IgD-negative memory B cell (primary cell): ENCODE results near the gene WDR41. TPM values are rescaled to one million over a fixed set of nuclear protein-coding genes. Genes with fewer than 3 reads are reported as not detected.

Experiments used
- H3K27ac Mint-ChIP-seq, 3 donors: one replicate each; pipeline ENCODE4 v1.8.0; 2020 to 2022; ENCODE audit warnings: mild to moderate bottlenecking in 3 of 3, mixed read lengths in 3 of 3, moderate library complexity in 1 of 3
- H3K27me3 Mint-ChIP-seq: one replicate; pipeline ENCODE4 v1.8.0; 2021; ENCODE audit warnings: mixed read lengths
- H3K36me3 Mint-ChIP-seq: one replicate; pipeline ENCODE4 v1.8.0; 2020; ENCODE audit warnings: mild to moderate bottlenecking, mixed read lengths
- H3K4me1 Mint-ChIP-seq, 3 donors: one replicate each; pipeline ENCODE4 v1.8.0; 2020 to 2022; ENCODE audit warnings: mixed read lengths in 3 of 3, mild to moderate bottlenecking in 1 of 3
- H3K4me3 Mint-ChIP-seq, 4 donors: one replicate each; pipeline ENCODE4 v1.8.0; 2020 to 2022; ENCODE audit warnings: mild to moderate bottlenecking in 4 of 4, mixed read lengths in 4 of 4, moderate library complexity in 3 of 4
- H3K9me3 Mint-ChIP-seq, 3 donors: one replicate each; pipeline ENCODE4 v1.8.0; 2020 to 2021; ENCODE audit warnings: mixed read lengths in 3 of 3, mild to moderate bottlenecking in 1 of 3
- polyA plus RNA-seq: library from polyadenylated mRNA; unstranded; fragments of 300-500 nt; fragmentation: Illumina TruSeq; gene quantifications from one replicate; pipeline ENCODE4 v1.2.3, GENCODE V29; 2021

WDR41 gene
- polyA plus RNA-seq, 1 donor from 2014 or later = 24.3 TPM

DNA sequence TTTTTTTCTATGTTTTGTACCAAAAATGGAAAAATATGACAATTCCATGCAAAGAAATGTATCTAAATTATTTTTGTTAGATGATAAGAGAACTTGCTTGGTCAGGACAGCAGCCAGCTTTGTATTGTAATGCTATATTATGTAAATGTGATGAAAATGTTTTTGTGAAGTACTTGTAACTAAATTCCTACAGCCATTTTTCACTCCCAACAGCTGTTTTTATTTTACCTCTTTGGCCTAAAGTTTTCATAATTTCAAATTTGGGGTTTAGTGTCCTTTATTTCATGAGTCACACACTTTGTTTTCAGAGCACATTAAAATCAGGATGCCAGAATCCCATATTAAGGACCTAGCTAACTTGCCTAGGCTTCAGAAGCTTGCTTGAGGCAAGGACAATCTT, 64.1 kb downstream of the WDR41 start:
- H3K4me3 Mint-ChIP-seq = no peak overlapping the region
- H3K9me3 Mint-ChIP-seq = peaks cover 2 to 4% (median 3%) of the 10 kb centered on the region in 3 donors
- H3K4me1 Mint-ChIP-seq = peaks cover 0 to 1% (median 0%) of the 10 kb centered on the region in 3 donors
- no peaks in the 10 kb centered on the region for H3K27me3 Mint-ChIP-seq
- peaks cover 19% of the 10 kb centered on the region for H3K36me3 Mint-ChIP-seq
- H3K27ac Mint-ChIP-seq = no peak overlapping the region

DNA sequence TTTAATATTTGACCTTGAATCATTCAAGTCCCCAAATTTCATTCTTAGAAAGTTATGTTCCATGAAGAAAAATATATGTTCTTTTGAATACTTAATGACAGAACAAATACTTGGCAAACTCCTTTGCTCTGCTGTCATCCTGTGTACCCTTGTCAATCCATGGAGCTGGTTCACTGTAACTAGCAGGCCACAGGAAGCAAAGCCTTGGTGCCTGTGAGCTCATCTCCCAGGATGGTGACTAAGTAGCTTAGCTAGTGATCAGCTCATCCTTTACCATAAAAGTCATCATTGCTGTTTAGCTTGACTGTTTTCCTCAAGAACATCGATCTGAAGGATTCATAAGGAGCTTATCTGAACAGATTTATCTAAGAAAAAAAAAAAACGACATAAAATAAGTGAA, 65.4 kb downstream of the WDR41 start:
- no peak overlapping the region for H3K27ac Mint-ChIP-seq
- no peak overlapping the region for H3K4me3 Mint-ChIP-seq
- peaks cover 2 to 5% (median 4%) of the 10 kb centered on the region in 3 donors for H3K9me3 Mint-ChIP-seq
- H3K36me3 Mint-ChIP-seq = peaks cover 10% of the 10 kb centered on the region
- H3K4me1 Mint-ChIP-seq = peaks cover 0 to 1% (median 0%) of the 10 kb centered on the region in 3 donors
- H3K27me3 Mint-ChIP-seq = peaks cover 2% of the 10 kb centered on the region

DNA sequence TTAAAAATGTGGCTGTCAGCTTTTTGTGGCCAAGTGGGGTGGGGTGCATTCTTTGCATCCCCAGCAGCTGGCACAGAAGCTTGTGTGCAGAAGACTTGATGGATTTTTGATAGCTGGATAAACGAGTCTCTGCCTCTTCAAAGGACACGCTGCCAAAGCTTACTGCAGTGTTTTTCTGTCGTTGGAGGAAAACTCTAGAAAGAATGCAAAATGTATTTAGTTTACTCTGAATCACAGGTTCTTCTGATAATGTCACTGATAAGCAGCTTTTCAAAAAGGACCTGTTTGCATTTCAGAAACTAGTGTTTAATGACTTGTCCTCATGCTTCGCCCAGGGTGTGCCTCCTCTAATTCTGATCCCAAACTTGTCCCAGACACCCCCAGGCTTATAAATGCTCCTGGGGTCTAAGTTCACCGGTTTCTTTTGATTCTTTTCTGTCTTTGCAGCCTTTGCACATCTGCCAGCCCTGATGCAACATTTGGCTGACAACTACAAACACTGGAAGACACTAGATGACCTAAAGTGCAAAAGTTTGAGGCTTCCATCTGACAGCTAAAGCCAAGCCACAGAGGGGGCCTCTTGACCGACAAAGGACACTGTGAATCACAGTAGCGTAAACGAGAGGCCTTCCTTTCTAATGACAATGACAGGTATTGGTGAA, 66.0 kb downstream of the WDR41 start:
- Mint-ChIP-seq H3K27ac (no peak overlapping the region), H3K9me3 (peaks cover 2 to 5% (median 4%) of the 10 kb centered on the region in 3 donors), H3K27me3 (peaks cover 2% of the 10 kb centered on the region), H3K4me1 (peaks cover 0 to 1% (median 0%) of the 10 kb centered on the region in 3 donors), H3K36me3 (peaks cover 8% of the 10 kb centered on the region), H3K4me3 (no peak overlapping the region)

DNA sequence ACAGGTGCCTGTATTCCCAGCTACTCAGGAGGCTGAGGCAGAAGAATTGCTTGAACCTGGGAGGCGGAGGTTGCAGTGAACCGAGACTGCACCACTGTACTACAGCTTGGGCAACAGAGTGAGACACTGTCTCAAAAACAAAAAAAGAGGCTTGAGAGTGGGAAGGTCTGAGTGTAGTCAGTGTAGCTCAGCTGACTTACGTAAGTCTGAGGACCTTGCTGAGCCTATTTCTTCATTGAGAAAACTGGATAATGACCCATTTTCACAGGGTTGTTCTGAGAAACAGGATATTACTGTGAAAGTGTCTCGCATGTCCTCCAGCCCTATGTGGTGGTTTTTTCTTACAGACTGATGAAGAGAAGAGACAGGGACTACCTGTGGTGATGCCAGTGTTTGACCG, 66.7 kb downstream of the WDR41 start:
- peaks cover 0 to 1% (median 0%) of the 10 kb centered on the region in 3 donors for H3K4me1 Mint-ChIP-seq
- H3K9me3 Mint-ChIP-seq = peaks cover 2 to 5% (median 4%) of the 10 kb centered on the region in 3 donors
- peaks cover 2% of the 10 kb centered on the region for H3K27me3 Mint-ChIP-seq
- H3K4me3 Mint-ChIP-seq = no peak overlapping the region
- H3K27ac Mint-ChIP-seq = no peak overlapping the region
- H3K36me3 Mint-ChIP-seq = peaks cover 8% of the 10 kb centered on the region

DNA sequence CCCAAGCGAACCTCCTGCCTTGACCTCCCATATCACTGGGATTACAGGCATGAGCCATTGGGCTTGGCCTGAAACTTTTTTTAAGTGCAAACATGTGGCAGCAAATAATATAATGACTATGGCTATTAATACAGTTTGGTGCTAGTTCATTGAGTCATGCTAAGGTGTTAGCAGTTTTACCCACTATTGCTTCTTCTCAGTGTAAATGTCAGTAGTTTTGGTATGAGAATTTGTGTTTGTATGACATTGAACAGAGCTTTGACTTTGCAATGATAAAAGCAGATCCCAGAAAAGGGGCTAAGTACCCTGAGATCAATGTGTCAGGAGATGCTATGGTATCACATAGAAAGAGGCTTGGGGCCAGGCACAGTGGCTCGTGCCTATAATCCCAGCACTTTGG, 67.2 kb downstream of the WDR41 start:
- Mint-ChIP-seq H3K27me3 (peaks cover 2% of the 10 kb centered on the region), H3K36me3 (peaks cover 8% of the 10 kb centered on the region), H3K4me3 (no peak overlapping the region), H3K9me3 (peaks cover 2 to 5% (median 4%) of the 10 kb centered on the region in 3 donors), H3K4me1 (peaks cover 0 to 1% (median 0%) of the 10 kb centered on the region in 3 donors), H3K27ac (no peak overlapping the region)

DNA sequence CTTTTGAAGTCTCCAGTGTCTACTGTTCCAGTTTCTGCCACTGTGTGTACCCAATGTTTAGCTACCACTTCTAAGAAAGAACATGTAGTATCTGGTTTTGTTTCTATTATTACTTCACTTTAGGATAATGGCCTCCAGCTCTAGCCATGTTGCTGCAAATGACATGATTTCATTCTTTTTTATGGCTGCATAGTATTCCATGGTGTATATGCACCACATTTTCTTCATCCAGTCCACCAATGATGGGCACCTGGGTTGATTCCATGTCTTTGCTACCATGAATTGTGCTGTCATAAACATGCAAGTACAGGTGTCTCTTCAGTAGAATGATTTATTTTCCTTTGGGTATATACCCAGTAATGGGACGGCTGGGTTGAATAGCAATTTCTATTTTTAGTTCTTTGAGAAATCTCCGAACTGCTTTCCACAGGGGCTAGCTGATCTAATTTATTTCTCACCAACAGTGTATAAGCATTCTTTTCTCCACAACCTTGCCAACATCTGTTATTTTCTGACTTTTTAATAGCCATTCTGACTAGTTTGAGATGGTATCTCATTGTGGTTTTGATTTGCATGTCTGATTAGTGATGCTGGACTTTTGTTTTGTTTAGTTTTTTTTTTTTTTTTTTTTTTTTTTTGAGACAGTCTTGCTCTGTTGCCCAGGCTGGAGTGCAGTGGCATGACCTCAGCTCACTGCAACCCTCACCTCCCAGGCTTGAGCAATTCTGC, 68.9 kb downstream of the WDR41 start:
- Mint-ChIP-seq H3K27me3 (peaks cover 2% of the 10 kb centered on the region), H3K4me3 (no peak overlapping the region), H3K36me3 (peaks cover 6% of the 10 kb centered on the region), H3K9me3 (peaks cover 2 to 5% (median 4%) of the 10 kb centered on the region in 3 donors), H3K4me1 (peaks cover 0 to 5% (median 0%) of the 10 kb centered on the region in 3 donors), H3K27ac (no peak overlapping the region)

DNA sequence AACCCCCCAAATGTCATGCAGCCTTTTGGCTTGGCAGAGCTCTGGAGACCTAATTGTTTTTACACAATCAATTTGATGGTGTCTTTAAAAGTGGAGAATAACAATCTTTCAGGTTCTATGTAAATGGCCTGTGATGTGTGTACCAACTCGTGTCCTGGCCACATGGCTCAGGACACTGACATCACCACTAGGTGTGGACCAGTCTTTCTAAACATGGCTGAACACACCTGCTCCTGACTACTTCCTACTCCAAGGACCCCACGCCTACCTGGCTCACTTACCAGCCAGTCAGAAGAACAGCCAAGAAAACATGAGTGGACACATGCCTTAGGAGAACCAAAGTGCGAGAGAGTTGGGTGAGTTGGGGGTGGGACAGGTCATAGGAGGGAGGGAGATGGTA, 71.2 kb downstream of the WDR41 start:
- peaks cover 2 to 5% (median 4%) of the 10 kb centered on the region in 3 donors for H3K9me3 Mint-ChIP-seq
- H3K4me3 Mint-ChIP-seq = no peak overlapping the region
- peaks cover 0 to 5% (median 0%) of the 10 kb centered on the region in 3 donors for H3K4me1 Mint-ChIP-seq
- peaks cover 2% of the 10 kb centered on the region for H3K27me3 Mint-ChIP-seq
- H3K27ac Mint-ChIP-seq = no peak overlapping the region
- H3K36me3 Mint-ChIP-seq = peaks cover 1% of the 10 kb centered on the region

DNA sequence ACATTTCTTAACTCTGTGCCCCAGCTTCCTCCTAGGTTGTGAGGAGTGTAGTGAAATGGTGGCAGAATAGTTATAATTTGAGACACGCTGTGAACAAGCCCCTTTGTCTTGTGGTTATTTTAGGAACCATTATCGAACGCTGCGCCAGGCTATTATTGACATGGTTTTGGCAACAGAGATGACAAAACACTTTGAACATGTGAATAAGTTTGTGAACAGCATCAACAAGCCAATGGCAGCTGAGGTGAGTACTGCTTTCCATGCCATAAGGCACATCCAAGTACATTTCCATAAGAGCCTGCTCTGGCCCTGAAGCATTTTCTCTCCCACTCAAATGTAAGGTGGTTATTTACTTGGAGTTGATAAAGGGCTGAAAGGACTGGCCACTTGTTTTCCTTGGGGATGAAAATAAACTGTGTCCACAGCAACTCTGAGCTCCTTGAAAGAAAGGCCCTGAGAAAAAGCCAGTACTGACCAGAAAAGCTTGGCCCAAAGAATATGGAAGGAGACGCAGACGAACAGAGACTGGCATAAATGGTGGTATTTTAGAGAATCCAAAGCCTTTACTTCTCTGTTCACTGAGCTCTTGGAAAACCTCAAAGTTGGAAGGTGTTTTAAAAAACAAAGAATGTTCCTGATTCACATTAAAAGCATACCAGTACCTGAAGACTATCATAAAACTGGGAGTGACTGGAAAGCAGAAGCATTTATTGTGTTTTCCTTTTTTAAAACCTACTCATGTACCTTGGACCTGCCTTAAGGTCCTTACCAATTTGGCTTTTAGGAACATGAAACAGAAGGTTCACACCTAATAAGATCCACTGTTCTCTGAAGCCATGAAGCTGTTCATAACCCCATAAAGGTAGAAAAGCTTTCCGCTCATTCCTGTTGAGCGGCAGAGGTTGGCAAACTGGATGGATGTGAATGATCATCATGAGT, 72.2 kb downstream of the WDR41 start:
- Mint-ChIP-seq H3K27ac (no peak overlapping the region), H3K9me3 (peaks cover 2 to 5% (median 4%) of the 10 kb centered on the region in 3 donors), H3K36me3 (no peaks in the 10 kb centered on the region), H3K4me1 (peaks cover 0 to 5% (median 0%) of the 10 kb centered on the region in 3 donors), H3K27me3 (peaks cover 4% of the 10 kb centered on the region), H3K4me3 (no peak overlapping the region)

DNA sequence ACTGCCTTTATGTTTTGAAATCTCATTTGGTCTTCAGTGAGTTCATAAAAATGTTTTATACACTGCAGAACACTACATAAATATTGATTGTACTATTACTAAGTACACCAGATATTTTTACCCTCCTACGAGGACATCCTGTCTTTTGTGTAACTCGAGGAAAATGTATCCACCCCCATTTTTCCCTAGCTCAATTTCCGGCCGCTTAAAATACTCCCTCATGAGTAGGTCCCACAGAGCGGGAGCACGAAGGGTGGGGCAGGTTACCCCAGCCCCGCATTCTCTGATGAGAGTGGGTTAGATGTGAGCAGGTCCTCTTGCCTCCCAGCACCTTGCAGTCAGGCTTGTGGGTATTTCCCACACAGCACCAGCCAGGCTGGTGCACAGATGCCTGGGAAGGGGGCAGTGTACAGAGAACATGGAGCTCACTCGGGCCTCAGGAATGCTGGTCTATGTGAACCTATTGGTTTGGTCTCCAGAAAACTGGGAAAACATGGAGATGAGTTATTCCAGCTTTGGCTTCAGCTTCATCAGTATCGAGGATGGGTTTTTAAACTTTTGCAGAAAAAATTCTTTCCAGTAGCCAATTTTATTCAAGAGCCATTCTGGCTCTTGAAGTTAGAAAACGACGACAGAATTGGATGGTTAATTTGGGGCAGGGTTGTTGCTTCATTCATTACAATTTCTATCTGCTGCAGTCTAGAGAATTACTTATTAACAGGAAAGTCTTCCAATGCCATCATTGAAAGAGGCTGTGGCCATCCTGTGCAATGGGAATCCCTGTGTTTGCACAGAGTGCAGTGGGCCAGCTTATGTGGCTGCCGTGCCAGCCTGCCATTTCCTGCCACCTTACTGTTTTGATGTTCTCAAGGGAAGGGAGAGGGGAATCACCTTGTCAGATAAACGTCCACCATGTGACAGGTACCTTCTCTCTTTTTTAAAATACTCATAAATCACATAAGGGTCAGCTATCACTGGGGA, 73.2 kb downstream of the WDR41 start:
- Mint-ChIP-seq H3K27me3 (peaks cover 4% of the 10 kb centered on the region), H3K36me3 (no peaks in the 10 kb centered on the region), H3K9me3 (peaks cover under 1 to 5% (median 4%) of the 10 kb centered on the region in 3 donors), H3K4me1 (peaks cover 0 to 5% (median 0%) of the 10 kb centered on the region in 3 donors), H3K27ac (peak overlapping the region in 1 of 3 donors; percentile 65), H3K4me3 (no peak overlapping the region)

DNA sequence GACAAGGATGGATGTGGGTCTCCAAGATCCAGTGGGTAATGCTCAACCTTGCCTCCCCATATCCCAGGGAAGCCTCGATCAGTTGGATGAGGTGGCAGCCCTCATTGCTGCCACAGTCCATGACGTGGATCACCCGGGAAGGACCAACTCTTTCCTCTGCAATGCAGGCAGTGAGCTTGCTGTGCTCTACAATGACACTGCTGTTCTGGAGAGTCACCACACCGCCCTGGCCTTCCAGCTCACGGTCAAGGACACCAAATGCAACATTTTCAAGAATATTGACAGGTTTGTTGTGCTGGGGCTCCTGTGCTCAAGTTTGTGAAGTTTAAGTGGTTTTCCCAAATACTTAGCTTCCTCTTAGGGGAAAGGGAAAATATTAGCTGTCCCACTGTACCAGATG, 74.0 kb downstream of the WDR41 start:
- H3K27ac Mint-ChIP-seq = no peak overlapping the region
- no peak overlapping the region for H3K4me3 Mint-ChIP-seq
- H3K27me3 Mint-ChIP-seq = peaks cover 4% of the 10 kb centered on the region
- peaks cover 0 to 3% (median 2%) of the 10 kb centered on the region in 3 donors for H3K9me3 Mint-ChIP-seq
- H3K4me1 Mint-ChIP-seq = peaks cover 0 to 4% (median 0%) of the 10 kb centered on the region in 3 donors
- no peaks in the 10 kb centered on the region for H3K36me3 Mint-ChIP-seq

DNA sequence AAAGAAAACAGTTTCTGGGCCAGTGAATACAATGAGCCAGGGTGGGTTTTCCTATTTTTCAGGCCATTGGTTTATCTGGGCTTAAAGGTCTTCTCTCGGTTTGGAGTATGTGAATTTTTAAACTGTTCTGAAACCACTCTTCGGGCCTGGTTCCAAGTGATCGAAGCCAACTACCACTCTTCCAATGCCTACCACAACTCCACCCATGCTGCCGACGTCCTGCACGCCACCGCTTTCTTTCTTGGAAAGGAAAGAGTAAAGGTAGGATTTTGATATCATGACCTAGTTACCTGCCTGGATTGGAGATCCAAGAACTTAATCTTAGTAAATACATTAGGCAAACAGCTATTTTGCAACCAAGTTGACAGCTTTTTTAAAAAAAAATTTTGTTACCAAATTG, 79.1 kb downstream of the WDR41 start:
- Mint-ChIP-seq H3K4me3 (no peak overlapping the region), H3K27me3 (peaks cover 5% of the 10 kb centered on the region), H3K36me3 (no peaks in the 10 kb centered on the region), H3K9me3 (no peaks in the 10 kb centered on the region), H3K4me1 (no peaks in the 10 kb centered on the region), H3K27ac (no peak overlapping the region)

DNA sequence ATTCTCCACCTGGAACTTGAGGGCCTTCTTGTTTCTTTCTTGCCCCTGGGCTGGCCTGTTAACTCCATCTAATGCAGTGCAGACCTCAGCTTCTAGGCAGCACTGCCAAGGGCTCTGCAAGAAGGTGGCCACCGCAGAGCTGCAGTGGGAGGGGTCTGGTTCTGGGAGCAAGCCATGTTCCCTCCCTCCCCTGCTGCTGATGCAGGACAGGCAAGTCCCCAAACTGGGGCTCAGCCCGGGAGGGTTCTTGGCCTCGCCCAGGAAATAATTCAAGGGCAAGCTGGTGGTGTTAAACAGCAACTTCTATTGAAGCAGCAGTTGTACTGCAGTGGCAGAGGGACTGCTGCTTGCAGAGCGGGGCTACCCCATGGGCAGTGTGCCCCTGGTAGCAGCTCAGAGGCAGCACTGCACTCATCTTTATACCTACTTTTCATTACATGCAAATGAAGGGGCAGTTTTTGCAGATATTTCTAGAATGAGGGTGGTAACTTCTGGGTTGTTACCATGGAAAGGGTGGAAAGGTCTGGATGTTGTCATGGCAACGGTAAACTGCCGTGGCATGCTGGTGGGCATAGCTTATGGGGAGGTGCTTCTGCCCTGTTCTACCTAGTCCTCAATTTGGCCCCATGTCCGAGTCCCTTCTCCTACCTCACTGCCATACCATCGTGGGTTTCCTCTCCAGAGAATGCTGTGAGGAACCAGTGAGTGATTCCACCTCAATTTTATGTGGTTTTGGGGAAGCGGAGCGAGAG, 82.1 kb downstream of the WDR41 start:
- Mint-ChIP-seq H3K4me3 (no peak overlapping the region), H3K27me3 (peaks cover 10% of the 10 kb centered on the region), H3K36me3 (peaks cover 3% of the 10 kb centered on the region), H3K9me3 (no peaks in the 10 kb centered on the region), H3K4me1 (no peaks in the 10 kb centered on the region), H3K27ac (no peak overlapping the region)

DNA sequence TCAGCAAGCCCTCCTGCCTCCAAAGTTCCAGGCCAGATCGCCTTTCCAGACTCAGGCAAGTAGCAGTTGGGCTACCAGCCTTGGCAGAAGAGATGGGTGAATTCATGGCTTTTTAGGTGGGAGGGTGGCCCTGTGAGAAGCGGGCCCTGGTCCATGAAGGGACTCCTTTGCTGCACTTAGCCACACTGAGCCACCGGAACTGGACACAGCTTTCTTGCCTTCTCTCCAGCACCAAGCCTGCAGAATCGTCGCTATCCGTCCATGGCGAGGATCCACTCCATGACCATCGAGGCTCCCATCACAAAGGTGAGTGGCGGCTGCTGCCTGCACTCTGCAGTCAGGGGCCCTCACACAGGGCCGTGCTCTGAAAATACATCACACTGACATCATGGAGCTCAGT, 85.0 kb downstream of the WDR41 start:
- Mint-ChIP-seq H3K4me1 (no peaks in the 10 kb centered on the region), H3K9me3 (no peaks in the 10 kb centered on the region), H3K36me3 (peaks cover 3% of the 10 kb centered on the region), H3K27me3 (peaks cover 11% of the 10 kb centered on the region), H3K27ac (no peak overlapping the region), H3K4me3 (peak overlapping the region in 1 of 4 donors; percentile 1)
